ENCODE results near the gene CDC42BPB.
A peak's percentile ranks its signal among the peaks of the same experiment; 100 is the strongest.

The CDC42BPB gene

DNA sequence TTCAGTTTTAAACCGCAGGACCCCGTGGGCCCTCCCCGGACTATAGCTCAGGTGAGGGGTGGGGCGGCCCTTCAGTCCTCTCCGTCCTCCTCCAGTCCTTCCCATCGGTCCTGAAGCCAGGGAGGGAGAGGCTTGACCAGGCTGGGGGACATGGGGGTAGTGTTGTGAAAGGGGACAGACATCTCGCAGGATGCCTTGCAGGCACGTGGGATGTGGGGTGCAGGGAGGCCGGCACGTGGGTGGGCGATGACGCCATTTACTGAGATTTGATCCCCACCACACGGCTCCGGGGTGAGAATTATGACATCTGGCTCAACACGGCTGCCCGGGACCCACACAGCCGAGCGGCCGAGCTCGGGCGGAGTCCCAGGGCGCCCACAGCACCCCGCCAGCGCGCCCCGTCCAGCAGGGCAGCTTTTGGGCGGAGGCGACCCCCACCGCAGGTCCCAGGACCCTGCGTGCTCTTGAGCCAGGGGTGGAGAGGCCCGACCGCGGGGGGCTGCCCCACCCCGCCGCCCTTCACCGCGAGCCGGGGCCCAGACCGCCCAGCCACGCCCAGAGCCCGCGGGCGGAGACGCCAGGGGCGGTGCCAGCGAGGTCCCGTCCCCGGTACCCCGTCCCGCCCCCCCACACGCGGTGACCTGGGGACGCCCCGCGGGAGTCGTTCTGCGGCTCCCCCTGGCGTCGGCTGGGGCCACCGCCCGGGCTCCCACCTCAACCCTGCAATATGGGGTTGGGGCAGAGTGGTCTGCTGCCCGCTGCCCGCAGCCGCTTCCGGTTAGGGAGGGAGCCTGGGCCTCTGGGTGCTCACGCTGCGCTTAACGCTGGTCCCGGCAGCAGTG lies 33.9 kb upstream of the CDC42BPB start:
- peak; percentile 53 for DNase-seq

DNA sequence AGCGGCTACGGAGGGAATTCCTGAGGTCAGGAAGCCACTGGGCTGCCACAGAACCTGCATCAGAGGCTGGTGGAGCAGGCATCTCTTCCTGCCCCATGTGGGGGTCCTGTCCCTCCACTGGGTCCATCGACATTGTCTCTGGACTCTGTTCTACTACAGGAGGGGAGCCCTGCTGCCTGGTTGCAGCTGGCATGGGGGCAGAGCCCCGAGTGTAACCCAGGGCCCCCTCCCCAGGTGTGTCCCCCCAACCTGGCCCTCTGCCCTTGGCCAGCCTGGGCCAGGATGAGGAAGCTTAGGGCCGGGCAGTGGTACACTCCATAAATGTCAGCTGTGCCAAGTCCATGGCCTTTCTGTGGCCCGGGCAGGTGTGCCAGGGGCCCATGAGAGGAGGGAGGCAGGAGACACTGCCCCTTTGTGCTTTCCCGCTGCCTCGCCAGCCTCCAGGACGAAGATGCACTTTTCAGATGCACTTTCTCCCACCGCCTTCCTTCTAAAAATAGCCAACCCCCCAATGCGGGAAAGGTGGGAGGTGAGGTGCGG lies 33.2 kb upstream of the CDC42BPB start:
- DNase-seq, result no peak
- H3K4me2 ChIP-seq (ENCODE audit: low read depth, low read length), result no peak overlapping the region
- H3K4me3 ChIP-seq (ENCODE audit: low read length), result no peak overlapping the region
- H4K20me1 ChIP-seq (ENCODE audit: insufficient read depth, low read length), result no peaks in the 10 kb centered on the region
- no peaks in the 10 kb centered on the region for H3K79me2 ChIP-seq (ENCODE audit: low read length)
- no peaks in the 10 kb centered on the region for H3K36me3 ChIP-seq (replicated peaks; ENCODE audit: insufficient read depth, low read length)
- no peak overlapping the region for H3K27ac ChIP-seq (ENCODE audit: low read length)
- no peaks in the 10 kb centered on the region for H3K9me3 ChIP-seq (replicated peaks; ENCODE audit: insufficient read depth, low read length)
- TF ChIP-seq EZH2 (optimal IDR thresholded peaks at IDR 0.05; ENCODE audit: low read depth, low read length) (no peak), EZH2phosphoT487 (IDR thresholded peaks at IDR 0.05; ENCODE audit: low read length) (no peak)
- TF ChIP-seq, protein P1, sequence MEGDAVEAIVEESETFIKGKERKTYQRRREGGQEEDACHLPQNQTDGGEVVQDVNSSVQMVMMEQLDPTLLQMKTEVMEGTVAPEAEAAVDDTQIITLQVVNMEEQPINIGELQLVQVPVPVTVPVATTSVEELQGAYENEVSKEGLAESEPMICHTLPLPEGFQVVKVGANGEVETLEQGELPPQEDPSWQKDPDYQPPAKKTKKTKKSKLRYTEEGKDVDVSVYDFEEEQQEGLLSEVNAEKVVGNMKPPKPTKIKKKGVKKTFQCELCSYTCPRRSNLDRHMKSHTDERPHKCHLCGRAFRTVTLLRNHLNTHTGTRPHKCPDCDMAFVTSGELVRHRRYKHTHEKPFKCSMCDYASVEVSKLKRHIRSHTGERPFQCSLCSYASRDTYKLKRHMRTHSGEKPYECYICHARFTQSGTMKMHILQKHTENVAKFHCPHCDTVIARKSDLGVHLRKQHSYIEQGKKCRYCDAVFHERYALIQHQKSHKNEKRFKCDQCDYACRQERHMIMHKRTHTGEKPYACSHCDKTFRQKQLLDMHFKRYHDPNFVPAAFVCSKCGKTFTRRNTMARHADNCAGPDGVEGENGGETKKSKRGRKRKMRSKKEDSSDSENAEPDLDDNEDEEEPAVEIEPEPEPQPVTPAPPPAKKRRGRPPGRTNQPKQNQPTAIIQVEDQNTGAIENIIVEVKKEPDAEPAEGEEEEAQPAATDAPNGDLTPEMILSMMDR (IDR thresholded peaks at IDR 0.05; ENCODE audit: low read length), result no peak
- H3K27me3 ChIP-seq (replicated peaks; ENCODE audit: insufficient read depth, low read length), result no peaks in the 10 kb centered on the region
- no peaks in the 10 kb centered on the region for H3K9me2 ChIP-seq (replicated peaks; ENCODE audit: insufficient read depth, low read length)
- no peaks in the 10 kb centered on the region for H3F3A ChIP-seq (ENCODE audit: insufficient read depth, low read length)
- H3K4me1 ChIP-seq (ENCODE audit: low read length), result no peaks in the 10 kb centered on the region
- H2AFZ ChIP-seq (ENCODE audit: low read length), result no peak overlapping the region
- no peak overlapping the region for H3K9ac ChIP-seq (ENCODE audit: low read length)

More for the DNA sequence above, 33.9 kb upstream of the CDC42BPB start:
- TF ChIP-seq, protein P1 (IDR thresholded peaks at IDR 0.05; ENCODE audit: low read length), result peak; percentile 27
- no peak for TF ChIP-seq EZH2phosphoT487 (IDR thresholded peaks at IDR 0.05; ENCODE audit: low read length)
- Histone ChIP-seq H2AFZ (ENCODE audit: low read length) (0 out of 2 replicates have a peak overlapping the region, but pooled peaks have one; percentile 27), H3K36me3 (replicated peaks; ENCODE audit: insufficient read depth, low read length) (no peaks in the 10 kb centered on the region), H3K27me3 (replicated peaks; ENCODE audit: insufficient read depth, low read length) (no peaks in the 10 kb centered on the region), H4K20me1 (ENCODE audit: insufficient read depth, low read length) (no peaks in the 10 kb centered on the region), H3K9me3 (replicated peaks; ENCODE audit: insufficient read depth, low read length) (no peaks in the 10 kb centered on the region), H3K27ac (ENCODE audit: low read length) (no peak overlapping the region), H3K9ac (ENCODE audit: low read length) (no peak overlapping the region), H3K4me1 (ENCODE audit: low read length) (no peaks in the 10 kb centered on the region), H3K4me2 (ENCODE audit: low read depth, low read length) (peak overlapping the region; percentile 66; the same call in 1 of the 2 replicates), H3K79me2 (ENCODE audit: low read length) (no peaks in the 10 kb centered on the region), H3K4me3 (ENCODE audit: low read length) (peak overlapping the region; percentile 31; the same call in 1 of the 2 replicates), H3F3A (ENCODE audit: insufficient read depth, low read length) (no peaks in the 10 kb centered on the region), H3K9me2 (replicated peaks; ENCODE audit: insufficient read depth, low read length) (no peaks in the 10 kb centered on the region)

DNA sequence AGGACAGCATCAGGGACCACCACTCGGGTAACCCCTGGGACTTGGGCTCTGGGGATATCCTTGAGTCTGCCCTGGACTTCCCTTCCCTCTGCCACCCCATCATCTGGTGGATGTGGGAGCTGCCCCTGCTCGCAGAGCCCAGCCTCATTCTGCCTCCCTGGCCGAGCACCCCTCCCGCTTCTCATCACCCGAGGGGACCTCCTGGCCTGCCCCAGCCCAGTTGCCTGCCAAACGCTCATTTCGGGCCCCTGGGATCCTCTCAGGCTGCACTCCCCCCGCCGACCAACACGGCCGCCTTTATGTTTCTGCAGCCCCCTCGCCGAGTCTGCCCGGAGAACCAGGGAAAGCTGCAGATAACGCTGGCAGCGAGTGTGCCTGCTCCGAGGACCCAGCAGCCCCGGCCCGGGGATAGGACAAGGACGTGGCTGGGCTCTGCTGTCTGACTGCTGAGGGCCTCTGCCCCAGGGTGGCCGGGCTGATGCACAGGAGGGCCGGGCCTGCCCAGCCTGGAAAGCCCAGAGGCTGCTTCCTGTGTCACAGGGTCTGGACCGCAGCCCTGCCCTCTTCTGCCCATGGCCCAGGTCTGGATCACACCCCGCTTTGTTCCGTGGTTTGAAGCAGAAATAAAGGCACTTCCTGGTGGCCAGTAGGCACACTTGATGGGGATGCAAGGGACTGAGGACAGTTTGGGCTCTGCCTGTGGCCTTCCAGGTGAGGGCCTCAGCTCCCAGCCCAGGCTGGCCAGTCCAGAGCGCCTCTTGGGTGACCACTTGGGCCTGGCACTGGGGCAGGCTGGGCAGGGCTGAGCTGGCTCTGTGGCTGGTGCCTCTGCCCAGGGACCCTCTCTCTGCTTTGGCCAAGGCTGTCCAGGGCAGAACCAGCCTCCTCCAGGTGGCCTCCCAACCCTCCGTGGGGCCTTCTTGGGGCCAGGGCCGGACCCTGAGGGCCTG lies 32.3 kb upstream of the CDC42BPB start:
- H3K4me2 ChIP-seq (ENCODE audit: low read depth, low read length), result no peak overlapping the region

More for the DNA sequence above, 32.3 kb upstream of the CDC42BPB start:
- H3K9ac ChIP-seq (ENCODE audit: low read length), result no peak overlapping the region
- H3K9me2 ChIP-seq (replicated peaks; ENCODE audit: insufficient read depth, low read length), result no peaks in the 10 kb centered on the region
- H3K79me2 ChIP-seq (ENCODE audit: low read length), result no peaks in the 10 kb centered on the region
- no peak for DNase-seq
- no peaks in the 10 kb centered on the region for H4K20me1 ChIP-seq (ENCODE audit: insufficient read depth, low read length)
- no peaks in the 10 kb centered on the region for H3K4me1 ChIP-seq (ENCODE audit: low read length)
- no peaks in the 10 kb centered on the region for H3F3A ChIP-seq (ENCODE audit: insufficient read depth, low read length)
- no peak for TF ChIP-seq EZH2 (optimal IDR thresholded peaks at IDR 0.05; ENCODE audit: low read depth, low read length)
- TF ChIP-seq EZH2phosphoT487 (IDR thresholded peaks at IDR 0.05; ENCODE audit: low read length), result no peak
- TF ChIP-seq, protein P1 (IDR thresholded peaks at IDR 0.05; ENCODE audit: low read length), result no peak
- no peak overlapping the region for H3K4me3 ChIP-seq (ENCODE audit: low read length)
- no peaks in the 10 kb centered on the region for H3K27me3 ChIP-seq (replicated peaks; ENCODE audit: insufficient read depth, low read length)
- H2AFZ ChIP-seq (ENCODE audit: low read length), result no peak overlapping the region
- no peaks in the 10 kb centered on the region for H3K9me3 ChIP-seq (replicated peaks; ENCODE audit: insufficient read depth, low read length)
- H3K36me3 ChIP-seq (replicated peaks; ENCODE audit: insufficient read depth, low read length), result no peaks in the 10 kb centered on the region
- H3K27ac ChIP-seq (ENCODE audit: low read length), result no peak overlapping the region
